H9 (cell line): ENCODE data around the gene FLRT2. TPM values are rescaled to one million over a fixed set of nuclear protein-coding genes. Genes with fewer than 3 reads are reported as not detected.

Experiments
- DNase-seq: peaks from one replicate; pipeline ENCODE4 v3.0.0-alpha.2; 2017
- H2AFZ ChIP-seq: one replicate; pipeline ENCODE4 v1.6.1; 2013; ENCODE audit warnings: mild to moderate bottlenecking, low read length, control low read depth, moderate library complexity
- H2AK5ac ChIP-seq: 2 replicates; pipeline ENCODE4 v1.6.1; 2013; ENCODE audit warnings: low read length, control low read depth, mixed read lengths; ENCODE audit not compliant: insufficient read length
- H2BK120ac ChIP-seq: one replicate; pipeline ENCODE4 v1.6.1; 2013; ENCODE audit warnings: low read depth, mild to moderate bottlenecking, low read length, control low read depth, inconsistent platforms; ENCODE audit not compliant: poor library complexity, severe bottlenecking
- H2BK12ac ChIP-seq: 2 replicates; pipeline ENCODE4 v1.6.1; 2013; ENCODE audit warnings: low read length, control low read depth, mixed read lengths, low read depth; ENCODE audit not compliant: insufficient read length
- H2BK15ac ChIP-seq: 2 replicates; pipeline ENCODE4 v1.6.1; 2013; ENCODE audit warnings: low read depth, low read length, control low read depth
- H2BK20ac ChIP-seq: one replicate; pipeline ENCODE4 v1.6.1; 2013; ENCODE audit warnings: low read depth, mild to moderate bottlenecking, low read length, control low read depth, inconsistent platforms; ENCODE audit not compliant: poor library complexity, severe bottlenecking
- H2BK5ac ChIP-seq: 2 replicates; pipeline ENCODE4 v1.6.1; 2013; ENCODE audit warnings: low read length, control low read depth, mixed read lengths; ENCODE audit not compliant: insufficient read length
- H3K14ac ChIP-seq: 2 replicates; pipeline ENCODE4 v1.6.1; 2013; ENCODE audit warnings: low read length, control low read depth; ENCODE audit not compliant: insufficient read depth
- H3K18ac ChIP-seq: 2 replicates; pipeline ENCODE4 v1.6.1; 2013; ENCODE audit warnings: low read depth, mild to moderate bottlenecking, mixed read lengths, low read length, control low read depth; ENCODE audit not compliant: insufficient read length
- H3K23ac ChIP-seq: 2 replicates; pipeline ENCODE4 v1.6.1; 2013; ENCODE audit warnings: low read length, control low read depth, mixed read lengths, low read depth; ENCODE audit not compliant: insufficient read length
- H3K23me2 ChIP-seq: 2 replicates; pipeline ENCODE4 v1.6.1; 2013; ENCODE audit warnings: low read depth, mild to moderate bottlenecking, mixed read lengths, low read length, control low read depth; ENCODE audit not compliant: insufficient read length, poor library complexity, severe bottlenecking
- H3K27ac ChIP-seq: 2 replicates; pipeline ENCODE4 v1.5.1; 2013; ENCODE audit warnings: low read length, control low read depth, mixed read lengths, low read depth; ENCODE audit not compliant: insufficient read length
- H3K27me3 ChIP-seq: 2 replicates; pipeline ENCODE4 v1.6.1; 2013; ENCODE audit warnings: low read length, control low read depth, inconsistent platforms; ENCODE audit not compliant: insufficient read depth
- H3K4ac ChIP-seq: 2 replicates; pipeline ENCODE4 v1.6.1; 2013; ENCODE audit warnings: low read depth, mild to moderate bottlenecking, control low read depth, inconsistent platforms, low read length, moderate library complexity
- H3K4me1 ChIP-seq: 2 replicates; pipeline ENCODE4 v1.6.1; 2013; ENCODE audit warnings: low read length, control low read depth, inconsistent platforms; ENCODE audit not compliant: insufficient read depth
- H3K4me2 ChIP-seq: 2 replicates; pipeline ENCODE4 v1.6.1; 2013; ENCODE audit warnings: low read length, control low read depth, mixed read lengths; ENCODE audit not compliant: insufficient read length, insufficient read depth
- H3K56ac ChIP-seq: 2 replicates; pipeline ENCODE4 v1.6.1; 2013; ENCODE audit warnings: low read depth, mild to moderate bottlenecking, mixed read lengths, low read length, control low read depth; ENCODE audit not compliant: insufficient read length
- H3K79me1 ChIP-seq: 2 replicates; pipeline ENCODE4 v1.6.1; 2013; ENCODE audit warnings: low read depth, mild to moderate bottlenecking, moderate library complexity, low read length, control low read depth, inconsistent platforms; ENCODE audit not compliant: insufficient read depth, poor library complexity, severe bottlenecking
- H3K79me2 ChIP-seq: 2 replicates; pipeline ENCODE4 v1.6.1; 2013; ENCODE audit warnings: low read length, control low read depth, inconsistent platforms; ENCODE audit not compliant: insufficient read depth
- H3K9ac ChIP-seq: 2 replicates; pipeline ENCODE4 v1.6.1; 2013; ENCODE audit warnings: low read length, control low read depth, mixed read lengths; ENCODE audit not compliant: insufficient read length; ENCODE audit errors: extremely low read depth
- H3K9me3 ChIP-seq: one replicate; pipeline ENCODE4 v1.6.1; 2013; ENCODE audit warnings: low read depth, low read length, inconsistent platforms; ENCODE audit not compliant: control insufficient read depth
- H3T11ph ChIP-seq: one replicate; pipeline ENCODE4 v1.6.1; 2013; ENCODE audit warnings: mild to moderate bottlenecking, low read length, control low read depth, inconsistent platforms
- H4K20me1 ChIP-seq: one replicate; pipeline ENCODE4 v1.6.1; 2013; ENCODE audit not compliant: control insufficient read depth, insufficient read length, insufficient read depth
- H4K5ac ChIP-seq: 2 replicates; pipeline ENCODE4 v1.6.1; 2013; ENCODE audit warnings: low read depth, mild to moderate bottlenecking, mixed read lengths, low read length, control low read depth; ENCODE audit not compliant: insufficient read length
- H4K8ac ChIP-seq: replicated peaks from 2 replicates; pipeline ENCODE4 v1.6.1; 2013; ENCODE audit warnings: low read length, control low read depth, mixed read lengths, low read depth; ENCODE audit not compliant: insufficient read length
- H4K91ac ChIP-seq: 2 replicates; pipeline ENCODE4 v1.6.1; 2013; ENCODE audit warnings: low read depth, mild to moderate bottlenecking, moderate library complexity, mixed read lengths, low read length, control low read depth; ENCODE audit not compliant: insufficient read length
- H3K27ac Mint-ChIP-seq, 3 experiments: 2 replicates in 2 of 3; 3 replicates in 1 of 3; pipeline ENCODE4 v1.8.0; 2020 to 2021; ENCODE audit warnings: mixed read lengths in 3 of 3, mild to moderate bottlenecking in 1 of 3, moderate library complexity in 1 of 3
- H3K27me3 Mint-ChIP-seq: 2 replicates; pipeline ENCODE4 v1.8.0; 2021; ENCODE audit warnings: low read depth, mild to moderate bottlenecking, moderate library complexity, mixed read lengths
- H3K36me3 Mint-ChIP-seq, 3 experiments: 2 replicates in 2 of 3; 3 replicates in 1 of 3; pipeline ENCODE4 v1.8.0; 2020 to 2021; ENCODE audit warnings: low read depth in 3 of 3, mixed read lengths in 3 of 3; ENCODE audit not compliant: insufficient read depth in 1 of 3
- H3K4me1 Mint-ChIP-seq, 2 experiments: 2 replicates each; pipeline ENCODE4 v1.8.0; 2020; ENCODE audit warnings: mixed read lengths in 2 of 2
- H3K4me3 Mint-ChIP-seq, 2 experiments: 2 replicates in 1 of 2; 3 replicates in 1 of 2; pipeline ENCODE4 v1.8.0; 2020 to 2021; ENCODE audit warnings: mild to moderate bottlenecking in 2 of 2, mixed read lengths in 2 of 2, moderate library complexity in 1 of 2
- H3K9me3 Mint-ChIP-seq, 2 experiments: 2 replicates in 1 of 2; 3 replicates in 1 of 2; pipeline ENCODE4 v1.8.0; 2020; ENCODE audit warnings: mild to moderate bottlenecking in 2 of 2, mixed read lengths in 2 of 2, moderate library complexity in 1 of 2
- CTCF ChIP-seq: fragments of 200-600 bp; sonication (generic); conservative IDR thresholded peaks from 3 replicates; pipeline ENCODE4 v1.8.0; 2021; ENCODE audit warnings: antibody characterized with exemption, mild to moderate bottlenecking
- whole genome bisulfite sequencing: extraction: QIAGEN DNeasy Blood & Tissue Kit; methylation state at CpG from one replicate; pipeline ENCODE4 v1.1.7; 2013; ENCODE audit warnings: missing lambda C conversion rate, low lambda C conversion rate, mixed read lengths; ENCODE audit not compliant: insufficient read length; ENCODE audit errors: extremely low coverage; 5-methylcytosine and 5-hydroxymethylcytosine counted together
- total RNA-seq: library from RNA; stranded (reverse); gene quantifications from 2 replicates; pipeline ENCODE4 v1.2.1, GENCODE V29; 2021

FLRT2 gene
- total RNA-seq, 1 experiment from 2014 or later: 3.3 TPM

DNA sequence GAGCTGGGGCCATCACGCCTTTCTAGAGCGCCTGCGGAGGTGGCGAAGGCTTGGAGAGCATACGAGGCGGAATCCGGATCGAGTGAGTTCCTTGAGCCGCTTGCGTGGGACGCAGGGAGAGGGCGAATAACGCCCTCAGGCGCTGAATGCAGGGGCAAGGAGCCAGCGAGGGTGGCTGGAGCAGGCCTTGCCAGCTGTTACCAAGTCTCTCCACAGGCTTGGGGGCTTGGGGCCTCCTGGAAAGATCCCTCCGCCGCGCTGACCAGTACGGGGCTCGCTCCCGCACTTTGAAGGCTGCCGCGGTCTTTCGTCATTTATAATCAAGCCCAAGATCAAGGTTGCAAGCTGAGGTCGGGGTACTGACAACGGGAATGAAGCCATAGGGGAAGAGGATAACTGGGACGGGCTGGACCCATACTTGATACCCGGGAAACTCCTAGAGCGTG, 1.2 kb downstream of the FLRT2 start:
- Mint-ChIP-seq H3K27ac (no peak overlapping the region; a peak in 1 of 7 replicates), H3K4me1 (peaks cover 58 to 70% of the 10 kb centered on the region in 2 experiments), H3K36me3 (no peaks in the 10 kb centered on the region), H3K27me3 (peaks cover 86% of the 10 kb centered on the region), H3K9me3 (peaks cover 2 to 5% of the 10 kb centered on the region in 2 experiments; a peak in 2 of 5 replicates), H3K4me3 (peak overlapping the region; percentile 72 to 95)
- no peak for TF ChIP-seq CTCF
- no peak overlapping the region for H2BK120ac ChIP-seq
- no peak overlapping the region for H3K56ac ChIP-seq
- H2BK15ac ChIP-seq: no peak overlapping the region
- no CpG with 5 or more reads among the region's 29 CpGs for WGBS
- no peak overlapping the region for H2BK12ac ChIP-seq
- no peak overlapping the region for H3K27ac ChIP-seq
- no peak overlapping the region for H3K23ac ChIP-seq
- H2AFZ ChIP-seq: no peak overlapping the region
- H4K8ac ChIP-seq: no peak overlapping the region
- H4K20me1 ChIP-seq: no peaks in the 10 kb centered on the region
- H3K4me1 ChIP-seq: peaks cover 7% of the 10 kb centered on the region; the same call in 1 of the 2 replicates
- H3K18ac ChIP-seq: no peak overlapping the region
- H3K9me3 ChIP-seq: no peaks in the 10 kb centered on the region
- H4K5ac ChIP-seq: no peak overlapping the region
- H3K27me3 ChIP-seq: peaks cover 56% of the 10 kb centered on the region
- H3K4me2 ChIP-seq: peak overlapping the region; percentile 73
- no peak overlapping the region for H3K9ac ChIP-seq
- H3K4ac ChIP-seq: no peak overlapping the region
- no peaks in the 10 kb centered on the region for H3K79me1 ChIP-seq
- peak; percentile 75 for DNase-seq
- H3K14ac ChIP-seq: no peak overlapping the region
- no peaks in the 10 kb centered on the region for H3K79me2 ChIP-seq
- H3K23me2 ChIP-seq: peaks cover 53% of the 10 kb centered on the region
- H3T11ph ChIP-seq: no peak overlapping the region
- no peak overlapping the region for H4K91ac ChIP-seq
- H2AK5ac ChIP-seq: no peak overlapping the region
- no peak overlapping the region for H2BK5ac ChIP-seq
- no peak overlapping the region for H2BK20ac ChIP-seq
